Loucy (cell line): ENCODE measurements around the gene WWOX.

Experiments
- CTCF ChIP-seq: fragments of 200-600 bp; sonication (generic); conservative IDR thresholded peaks from 2 replicates; pipeline ENCODE4 v1.5.1; 2014; ENCODE audit warnings: mild to moderate bottlenecking, antibody characterized with exemption, low read length
- EZH2phosphoT487 ChIP-seq: fragments of 200-600 bp; IDR thresholded peaks from 2 replicates; pipeline ENCODE4 v1.6.1; 2018; ENCODE audit warnings: antibody characterized with exemption, mild to moderate bottlenecking, moderate library complexity, borderline replicate concordance

- no peak for TF ChIP-seq CTCF
- TF ChIP-seq EZH2phosphoT487: no peak
These were observed 570.5 kb downstream of the WWOX start for GRCh38 chr16:78669994-78670393.
